ENCODE results near the gene AHNAK2.

Gene AHNAK2

GRCh38 chr14:104985675-104986486, 7.7 kb upstream of the AHNAK2 start, which contains the start of gene CLBA1:
Gene CLBA1 (plus strand): TSS chr14:104985788. CDS start chr14:104986432, 644 bp downstream.
- peak; percentile 82 for DNase-seq (ENCODE audit: low read depth)

- no peak for DNase-seq (ENCODE audit: low read depth)
These were observed 6.1 kb upstream of the AHNAK2 start for GRCh38 chr14:104984056-104984894.

- DNase-seq (ENCODE audit: low read depth) = no peak
These were observed 5.1 kb upstream of the AHNAK2 start for GRCh38 chr14:104983231-104983721.

- DNase-seq (ENCODE audit: low read depth) = no peak
These were observed 4.5 kb upstream of the AHNAK2 start for GRCh38 chr14:104982548-104983230.

- no peak for DNase-seq (ENCODE audit: low read depth)
These were observed 3.7 kb upstream of the AHNAK2 start for GRCh38 chr14:104981699-104982541.

- DNase-seq (ENCODE audit: low read depth) = no peak
These were observed 2.7 kb upstream of the AHNAK2 start for GRCh38 chr14:104980611-104981531.

GRCh38 chr14:104979758-104980610, 1.8 kb upstream of the AHNAK2 start:
- no peak for DNase-seq (ENCODE audit: low read depth)

- no peak for DNase-seq (ENCODE audit: low read depth)
These were observed 845 bp upstream of the AHNAK2 start for GRCh38 chr14:104978746-104979691.

- no peak for DNase-seq (ENCODE audit: low read depth)
These were observed 1.0 kb downstream of the AHNAK2 start for GRCh38 chr14:104977008-104977680.

- peak; percentile 89 for DNase-seq (ENCODE audit: low read depth)
These were observed 1.8 kb downstream of the AHNAK2 start for GRCh38 chr14:104976198-104977007.

- no peak for DNase-seq (ENCODE audit: low read depth)
These were observed 2.5 kb downstream of the AHNAK2 start for GRCh38 chr14:104975481-104976197.

GRCh38 chr14:104974665-104975390, 3.3 kb downstream of the AHNAK2 start:
- DNase-seq (ENCODE audit: low read depth) = no peak

- no peak for DNase-seq (ENCODE audit: low read depth)
These were observed 4.0 kb downstream of the AHNAK2 start for GRCh38 chr14:104974146-104974541.

- no peak for DNase-seq (ENCODE audit: low read depth)
These were observed 4.6 kb downstream of the AHNAK2 start for GRCh38 chr14:104973385-104974145.

- DNase-seq (ENCODE audit: low read depth) = no peak
These were observed 5.1 kb downstream of the AHNAK2 start for GRCh38 chr14:104973135-104973384.

Data from stimulated activated CD8-positive, alpha-beta memory T cell treated with anti-CD3 and anti-CD28 coated beads, Interleukin-15, amount 100 ng/mL, for 24 hours (primary cell).